HG03342 (cell line): ENCODE measurements around the gene FOXE1.

Experiments
- ATAC-seq: cut with Tn5 transposase; IDR thresholded peaks from one replicate; pipeline ENCODE4 v1.9.1; 2021; ENCODE audit warnings: mild to moderate bottlenecking, moderate library complexity; ENCODE audit not compliant: unreplicated experiment

The FOXE1 gene

DNA sequence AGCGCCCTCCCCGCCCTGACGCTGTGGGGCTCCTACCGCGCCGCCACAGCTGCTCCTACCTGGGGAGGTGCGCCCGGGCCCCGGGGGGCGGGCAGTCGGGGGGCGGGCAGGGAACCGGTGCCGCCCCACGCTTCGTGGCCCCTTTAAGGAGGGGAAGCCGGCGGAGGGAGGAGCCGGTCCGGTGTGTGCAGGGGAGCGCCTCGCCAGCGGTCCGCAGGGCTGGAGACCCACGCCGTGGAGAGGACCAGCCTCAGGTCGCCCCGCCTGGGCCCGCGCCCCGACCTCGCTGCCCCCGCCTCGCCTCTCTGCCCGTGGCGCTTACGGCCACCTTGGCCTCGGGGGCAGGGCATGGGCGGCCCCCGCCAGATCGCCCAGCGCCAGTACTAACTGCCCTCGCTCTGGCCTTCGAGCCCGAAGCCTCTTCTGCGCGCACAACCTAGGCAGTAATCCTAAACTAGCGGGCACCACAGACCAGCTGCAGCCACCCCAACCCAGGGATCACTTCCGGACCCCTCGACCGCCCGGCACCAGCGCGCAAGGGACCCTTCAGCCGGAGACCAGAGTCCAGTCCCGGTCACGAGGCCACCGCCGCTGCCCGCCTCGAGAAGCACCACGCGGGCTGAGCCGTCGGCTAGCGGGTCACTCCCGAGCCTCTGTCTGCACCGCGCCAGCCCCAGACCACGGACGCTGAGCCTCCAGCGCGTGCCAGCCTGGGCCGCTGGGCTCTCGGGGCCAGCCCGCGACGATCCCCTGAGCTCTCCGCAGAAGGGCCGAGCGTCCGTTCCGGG, at the start of gene FOXE1:
TSS of gene FOXE1 (plus strand) at position 171 of the 788 bp plus-strand sequence. CDS start 689 bp downstream, outside the sequence.
- ATAC-seq, result no peak

GRCh38 chr9:97804059-97804365, 49.0 kb upstream of the FOXE1 start:
- ATAC-seq, result no peak

GRCh38 chr9:97806721-97807120, 46.3 kb upstream of the FOXE1 start:
- no peak for ATAC-seq

- no peak for ATAC-seq
Observed at GRCh38 chr9:97807681-97808080, 45.3 kb upstream of the FOXE1 start.

GRCh38 chr9:97808415-97808814, 44.6 kb upstream of the FOXE1 start:
- no peak for ATAC-seq

- ATAC-seq, result no peak
Observed at GRCh38 chr9:97808972-97809371, 44.1 kb upstream of the FOXE1 start.

GRCh38 chr9:97809666-97810344, 43.2 kb upstream of the FOXE1 start:
- no peak for ATAC-seq

DNA sequence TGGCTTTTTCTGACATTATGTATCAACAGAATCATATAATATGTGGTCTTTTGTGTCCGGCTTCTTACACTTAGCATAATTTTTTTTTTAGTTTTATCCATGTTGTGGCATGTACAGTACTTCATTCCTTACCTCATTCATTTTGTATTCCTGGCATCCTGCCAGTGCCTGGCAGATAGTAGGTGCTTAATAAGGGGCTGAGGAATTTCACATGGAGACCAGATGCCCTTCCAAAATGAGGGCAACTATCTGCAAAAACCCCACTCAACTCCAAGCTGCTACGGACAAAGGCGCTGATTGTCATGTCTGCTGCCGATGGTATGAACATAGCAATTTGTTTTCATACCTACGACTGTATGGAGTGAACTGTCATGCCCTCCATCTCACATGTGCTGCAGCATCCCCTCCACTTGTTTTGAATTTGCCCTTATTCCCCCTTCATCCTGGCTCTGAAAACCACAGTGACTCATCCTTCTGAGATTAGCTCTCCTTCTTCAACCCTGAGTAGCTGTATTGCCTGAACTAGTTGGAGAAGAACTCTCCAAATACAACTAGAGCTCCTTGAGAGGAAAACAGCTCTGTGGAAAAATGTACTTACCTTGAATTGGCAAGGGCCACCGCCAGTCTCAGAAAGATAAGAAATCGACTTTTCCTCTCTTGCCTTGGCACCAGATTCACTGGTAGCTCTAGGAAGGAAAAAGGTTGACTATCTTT, 41.3 kb upstream of the FOXE1 start:
- no peak for ATAC-seq

DNA sequence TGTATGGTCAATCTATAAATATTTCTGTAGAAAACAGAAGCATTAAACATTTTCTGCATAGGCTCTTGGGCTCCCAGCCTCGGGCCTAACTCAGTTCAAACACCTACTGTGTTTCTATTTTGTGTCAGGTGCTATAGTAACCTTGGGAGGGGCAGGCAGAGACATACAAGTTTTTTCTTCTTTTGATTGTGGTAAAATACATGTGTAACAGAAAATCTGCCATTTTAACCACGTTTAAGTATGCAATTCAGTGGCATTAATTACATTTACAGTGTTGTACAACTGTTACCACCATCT, 40.8 kb upstream of the FOXE1 start:
- ATAC-seq, result no peak

DNA sequence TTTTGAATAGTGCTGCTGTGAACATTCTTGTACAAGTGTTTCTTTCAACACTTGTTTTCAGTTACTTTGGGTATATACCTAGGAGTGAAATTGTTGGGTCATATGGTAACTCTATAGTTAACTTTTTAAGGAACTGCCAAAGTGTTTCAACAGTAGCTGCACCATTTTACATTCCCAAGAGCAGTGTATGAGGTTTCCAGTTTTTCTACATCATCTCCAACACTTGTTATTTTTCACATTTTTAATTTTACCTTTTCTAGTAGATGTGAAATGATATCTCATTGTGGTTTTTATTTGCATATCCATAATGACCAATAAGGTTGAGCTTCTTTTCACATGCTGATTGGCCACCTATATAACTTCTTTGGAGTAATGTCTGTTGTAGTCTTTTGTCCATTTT, 40.0 kb upstream of the FOXE1 start:
- no peak for ATAC-seq

DNA sequence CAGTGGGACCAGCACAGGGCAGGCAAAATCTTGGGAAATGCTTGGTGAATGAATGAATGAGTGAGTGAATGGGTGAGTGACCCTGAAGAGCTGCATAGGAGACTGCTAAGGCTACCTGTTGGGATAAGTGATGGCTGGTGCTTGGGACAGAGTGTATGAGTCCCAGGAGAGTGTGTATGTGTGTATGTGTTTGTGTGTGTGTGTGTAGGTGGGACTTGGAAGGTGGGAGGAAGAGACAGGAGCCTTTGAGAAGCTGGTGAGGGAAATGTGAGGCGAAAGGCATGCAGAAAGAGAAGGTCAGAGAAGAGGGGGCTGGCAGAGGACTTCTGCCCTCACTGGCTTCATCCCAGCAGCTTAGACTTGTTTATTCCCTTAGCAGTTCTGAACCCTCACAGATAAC, 33.3 kb upstream of the FOXE1 start:
- no peak for ATAC-seq

DNA sequence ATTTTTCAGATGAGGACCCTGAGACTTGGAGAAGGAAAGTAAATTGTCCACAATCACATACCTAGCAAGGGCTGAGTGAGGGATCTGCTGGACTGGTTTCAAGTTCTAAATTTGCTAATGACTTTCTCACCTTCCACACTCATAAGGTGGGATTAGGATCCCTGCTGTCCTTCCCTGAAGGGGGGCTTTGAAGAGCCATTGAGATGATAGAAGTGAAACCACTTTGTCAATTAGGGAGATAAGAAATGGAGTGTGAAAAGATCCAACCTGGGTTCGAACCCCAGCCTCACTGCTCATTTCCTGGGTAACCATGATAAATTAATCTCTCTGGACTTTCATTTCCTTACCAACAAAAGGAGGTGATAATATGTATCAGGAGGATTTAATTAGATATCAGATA, 32.7 kb upstream of the FOXE1 start:
- no peak for ATAC-seq

GRCh38 chr9:97830884-97831829, 21.9 kb upstream of the FOXE1 start:
- no peak for ATAC-seq

- no peak for ATAC-seq
Observed at GRCh38 chr9:97831843-97832636, 21.0 kb upstream of the FOXE1 start.

- no peak for ATAC-seq
Observed at GRCh38 chr9:97840521-97840920, 12.5 kb upstream of the FOXE1 start.

DNA sequence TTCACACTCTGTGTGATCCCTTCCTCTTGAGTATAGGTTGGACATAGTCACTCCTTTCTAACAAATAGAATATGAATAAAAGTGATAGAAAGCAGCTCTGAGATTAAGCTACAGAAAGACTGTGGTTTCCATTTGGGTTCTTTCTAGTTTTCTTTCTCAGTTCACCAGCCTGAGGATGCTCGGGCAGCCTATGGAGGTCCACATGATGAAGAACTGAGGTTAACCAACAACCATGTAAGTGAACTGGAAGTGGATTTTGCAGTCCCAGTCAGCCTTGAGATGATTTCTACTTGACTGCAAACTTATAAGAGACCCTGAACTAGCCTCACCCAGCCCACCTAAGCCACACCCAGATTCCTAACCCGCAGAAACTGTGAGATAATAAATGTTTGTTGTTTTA, 10.1 kb upstream of the FOXE1 start:
- ATAC-seq, result no peak

DNA sequence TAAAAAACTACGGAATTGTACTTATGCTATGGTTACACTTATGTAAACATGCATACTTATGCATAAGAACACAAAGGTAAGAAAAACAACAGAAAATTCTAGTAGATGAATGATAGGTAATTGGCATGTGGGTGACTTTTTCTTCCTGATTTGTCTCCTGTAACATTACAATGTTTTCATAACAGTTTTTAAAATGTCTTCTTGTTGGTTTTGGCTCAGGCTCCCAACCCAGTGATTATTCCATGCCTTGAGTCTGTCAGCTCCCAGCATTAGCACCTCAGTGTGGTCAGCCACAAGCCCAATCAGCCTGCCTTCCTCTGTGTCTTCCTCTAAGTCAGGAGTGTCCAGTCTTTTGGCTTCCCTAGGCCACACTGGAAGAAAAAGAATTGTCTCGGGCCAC, 7.9 kb upstream of the FOXE1 start:
- ATAC-seq, result no peak

GRCh38 chr9:97845763-97846162, 7.3 kb upstream of the FOXE1 start:
- no peak for ATAC-seq

DNA sequence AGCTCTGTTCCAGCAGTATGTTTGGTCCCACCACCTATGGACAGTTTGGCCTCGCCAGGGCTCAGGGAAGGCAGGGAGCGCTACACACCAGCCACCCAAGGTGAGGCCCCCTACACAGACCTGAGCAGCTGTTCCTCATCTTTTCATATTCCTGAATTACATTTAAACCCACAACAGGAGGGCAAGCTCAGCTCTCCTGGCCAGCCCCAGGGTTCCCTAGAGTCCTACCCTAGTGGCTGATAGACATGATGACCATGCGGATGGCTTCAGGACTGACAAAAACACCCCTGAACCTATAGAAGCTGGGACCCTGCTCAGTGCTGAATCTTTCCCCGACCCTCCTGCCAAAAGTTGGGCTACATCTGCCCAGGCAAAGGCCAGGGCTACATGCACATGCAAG, 6.7 kb upstream of the FOXE1 start:
- no peak for ATAC-seq

DNA sequence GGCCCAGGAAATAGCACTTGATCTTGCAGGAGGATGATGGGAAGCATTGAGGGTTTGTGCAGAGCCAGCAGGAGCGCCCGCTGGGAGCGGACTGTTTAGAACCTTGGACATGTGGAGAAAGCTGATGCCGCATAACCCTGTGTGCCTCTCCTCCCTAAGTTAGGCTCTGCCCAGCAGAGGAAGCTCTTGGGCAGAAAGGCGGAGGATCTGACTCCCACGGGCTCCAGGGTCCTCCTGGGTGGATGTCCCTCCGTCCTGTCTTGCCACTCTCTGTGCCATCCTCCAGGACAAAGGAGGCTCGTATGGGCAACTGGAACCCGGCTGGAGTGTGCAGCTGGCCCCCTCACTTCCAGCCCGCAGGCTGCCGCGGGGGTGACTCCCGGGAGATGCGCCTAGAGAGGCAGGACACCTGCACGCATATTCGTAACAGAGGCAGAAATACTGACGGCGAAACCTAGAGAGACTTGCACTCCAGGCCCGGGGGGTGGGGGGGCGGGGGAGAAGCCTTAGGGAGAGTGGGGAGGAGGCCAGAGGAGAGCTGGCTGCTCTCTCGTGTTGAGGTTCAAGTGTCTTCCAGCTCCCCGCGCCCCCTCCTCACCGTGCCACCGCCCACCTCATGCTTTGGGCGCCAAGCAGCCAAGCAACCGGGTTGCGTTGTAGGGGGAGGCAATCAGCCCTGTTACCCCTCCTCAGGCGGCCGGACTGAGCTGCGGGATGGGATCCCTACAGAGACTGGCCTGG, 5.4 kb upstream of the FOXE1 start:
- no peak for ATAC-seq
